ENCODE measurements around the gene LGR6. TPM values are rescaled to one million over a fixed set of nuclear protein-coding genes. Genes with fewer than 3 reads are reported as not detected.

LGR6 gene
- polyA plus RNA-seq, 3 donors = not detected

GRCh38 chr1:202160377-202160940, 33.1 kb upstream of the LGR6 start, which contains the start of gene PTPN7:
Gene PTPN7 (minus strand): TSS chr1:202160602. CDS start chr1:202159402, 1,200 bp downstream.
- H3K27me3 Mint-ChIP-seq (ENCODE audit: low read depth in 3 of 3) = peaks cover 2 to 5% (median 3%) of the 10 kb centered on the region in 3 donors
- peak; percentile 69 for TF ChIP-seq CTCF (IDR thresholded peaks at IDR 0.05)
- DNase-seq = peak; percentile 49 to 58 (median 55)
- Histone ChIP-seq H3K9me3 (replicated peaks in 1 of 2; ENCODE audit: control insufficient read depth in 1 of 2, insufficient read depth in 1 of 2, low read length in 2 of 2) (no peaks in the 10 kb centered on the region), H3K4me2 (replicated peaks; ENCODE audit: extremely low read depth, low read length, poor library complexity, severe bottlenecking) (peak within 1 kb of the TSS; percentile 96), H3K27me3 (ENCODE audit: control insufficient read depth in 2 of 2, insufficient read depth in 2 of 2, low read length in 2 of 2) (no peaks in the 10 kb centered on the region), H3K36me3 (replicated peaks in 1 of 2; ENCODE audit: control insufficient read depth in 1 of 2, insufficient read depth in 2 of 2, low read length in 2 of 2) (peaks cover 0 to 8% of the 10 kb centered on the region in 2 donors), H4K20me1 (ENCODE audit: insufficient read depth, low read length) (no peaks in the 10 kb centered on the region), H3K9ac (ENCODE audit: insufficient read depth, low read length, poor library complexity, severe bottlenecking) (peak within 1 kb of the TSS; percentile 80), H3K4me1 (ENCODE audit: control insufficient read depth in 1 of 2, insufficient read depth in 2 of 2, low read length in 2 of 2) (peaks cover 48 to 63% of the 10 kb centered on the region in 2 donors), H2AFZ (ENCODE audit: insufficient read depth, low read depth, low read length, poor library complexity, severe bottlenecking) (peak within 1 kb of the TSS; percentile 76), H3K79me2 (ENCODE audit: insufficient read depth, low read length) (peaks cover 62% of the 10 kb centered on the region), H3K27ac (ENCODE audit: low read depth in 1 of 2, low read length in 2 of 2) (peak within 1 kb of the TSS; percentile 50 to 94), H3K4me3 (replicated peaks in 1 of 3; ENCODE audit: low read depth in 2 of 3, low read length in 3 of 3) (peak within 1 kb of the TSS; percentile 45 to 82 (median 49))
- H3K9me3 Mint-ChIP-seq = no peaks in the 10 kb centered on the region
- peaks cover 5 to 17% of the 10 kb centered on the region in 2 donors for H3K36me3 Mint-ChIP-seq
- intact Hi-C loops (cut with micrococcal nuclease) = no loop called here
- peak within 1 kb of the TSS; percentile 89 to 96 for H3K4me3 Mint-ChIP-seq
- peaks cover 76% of the 10 kb centered on the region for H3K4me1 Mint-ChIP-seq
- H3K27ac Mint-ChIP-seq = peak within 1 kb of the TSS; percentile 84 to 98 (median 95)
- 5% methylated on average over 13 of the region's 17 CpGs for WGBS (ENCODE audit: insufficient coverage)

- peak overlapping the region; percentile 76 for H2AFZ ChIP-seq (ENCODE audit: insufficient read depth, low read depth, low read length, poor library complexity, severe bottlenecking)
- H4K20me1 ChIP-seq (ENCODE audit: insufficient read depth, low read length) = no peaks in the 10 kb centered on the region
- WGBS (ENCODE audit: insufficient coverage) = 3% methylated on average over 12 of the region's 22 CpGs
- Mint-ChIP-seq H3K4me3 (peak overlapping the region; percentile 89 to 96), H3K9me3 (no peaks in the 10 kb centered on the region), H3K27me3 (ENCODE audit: low read depth in 3 of 3) (peaks cover 2 to 5% (median 4%) of the 10 kb centered on the region in 3 donors), H3K36me3 (peaks cover 5 to 11% of the 10 kb centered on the region in 2 donors), H3K4me1 (peaks cover 68% of the 10 kb centered on the region), H3K27ac (peak overlapping the region; percentile 54 to 98 (median 93))
- no peak for TF ChIP-seq CTCF (IDR thresholded peaks at IDR 0.05)
- peak overlapping the region; percentile 80 for H3K9ac ChIP-seq (ENCODE audit: insufficient read depth, low read length, poor library complexity, severe bottlenecking)
- peaks cover 59% of the 10 kb centered on the region for H3K79me2 ChIP-seq (ENCODE audit: insufficient read depth, low read length)
- DNase-seq = peak in 2 of 3 donors; percentile 29 to 30
- H3K27ac ChIP-seq (ENCODE audit: low read depth in 1 of 2, low read length in 2 of 2) = peak overlapping the region; percentile 50 to 94
- peak overlapping the region; percentile 96 for H3K4me2 ChIP-seq (replicated peaks; ENCODE audit: extremely low read depth, low read length, poor library complexity, severe bottlenecking)
- H3K4me1 ChIP-seq (ENCODE audit: control insufficient read depth in 1 of 2, insufficient read depth in 2 of 2, low read length in 2 of 2) = peaks cover 46 to 57% of the 10 kb centered on the region in 2 donors
- H3K36me3 ChIP-seq (replicated peaks in 1 of 2; ENCODE audit: control insufficient read depth in 1 of 2, insufficient read depth in 2 of 2, low read length in 2 of 2) = peaks cover 0 to 6% of the 10 kb centered on the region in 2 donors
- H3K27me3 ChIP-seq (ENCODE audit: control insufficient read depth in 2 of 2, insufficient read depth in 2 of 2, low read length in 2 of 2) = no peaks in the 10 kb centered on the region
- intact Hi-C loops (cut with micrococcal nuclease) = loop anchor here in 1 of 2 donors (1.0 kb wide), 1 partner anchor 18 kb away; no protein-coding TSS in a partner anchor
- no peaks in the 10 kb centered on the region for H3K9me3 ChIP-seq (replicated peaks in 1 of 2; ENCODE audit: control insufficient read depth in 1 of 2, insufficient read depth in 1 of 2, low read length in 2 of 2)
- peak overlapping the region; percentile 45 to 82 (median 49) for H3K4me3 ChIP-seq (replicated peaks in 1 of 3; ENCODE audit: low read depth in 2 of 3, low read length in 3 of 3)
Observed at GRCh38 chr1:202161151-202162046, 32.2 kb upstream of the LGR6 start.
